Myocyte (in vitro differentiated cells): ENCODE measurements around the gene SDK1. TPM values are rescaled to one million over a fixed set of nuclear protein-coding genes. Genes with fewer than 3 reads are reported as not detected.
A peak's percentile ranks its signal among the peaks of the same experiment; 100 is the strongest.

Experiments
- DNase-seq: peaks from one replicate; pipeline ENCODE4 v3.0.0-alpha.2; 2012; ENCODE audit warnings: low read depth
- total RNA-seq: library from RNA; depleted of rRNA; stranded (reverse); fragments of >200 nt; gene quantifications from 2 replicates; pipeline ENCODE4 v1.2.3, GENCODE V29; 2014

SDK1 gene
- total RNA-seq, 1 donor from 2014 or later: 2.8 TPM

DNA sequence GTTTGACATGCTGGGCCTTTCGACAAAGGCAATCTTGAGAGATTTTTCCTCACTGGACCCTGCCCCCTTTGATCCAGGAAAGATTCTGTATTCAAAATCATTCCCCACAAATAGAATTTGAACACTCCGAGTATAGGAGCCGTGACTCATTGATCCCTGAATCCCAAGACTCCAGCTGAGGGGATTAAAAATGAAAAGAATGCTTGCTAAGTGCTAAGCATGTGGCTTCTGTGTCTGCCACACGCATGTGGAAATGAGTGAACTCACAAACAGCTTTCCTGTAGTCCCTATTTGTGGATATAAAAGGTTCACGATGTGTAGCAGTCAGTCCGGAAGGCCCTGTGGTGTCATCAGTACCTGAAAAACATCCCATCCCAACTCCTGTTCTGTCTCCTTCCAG lies 674.3 kb downstream of the SDK1 start:
- DNase-seq: no peak

DNA sequence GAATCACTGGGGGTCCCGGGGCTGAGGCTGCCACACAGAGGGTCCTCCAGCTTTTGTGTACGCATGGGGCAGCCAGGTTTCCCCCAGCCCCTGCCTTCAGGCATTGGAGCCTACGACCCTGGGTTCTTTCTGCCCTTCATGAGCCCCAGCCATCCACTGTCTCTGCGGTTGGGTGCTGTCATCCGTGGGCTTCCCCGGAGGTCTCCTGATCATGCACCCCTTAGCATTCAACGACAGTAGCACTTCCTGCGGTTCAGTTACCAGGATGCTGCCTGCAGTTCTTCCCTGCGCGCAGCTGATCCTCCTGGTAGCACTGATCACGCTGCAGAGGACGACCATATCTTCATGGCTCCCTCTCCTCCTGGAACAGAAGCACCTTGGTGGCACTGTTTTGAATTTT lies 676.3 kb downstream of the SDK1 start:
- DNase-seq: no peak

DNA sequence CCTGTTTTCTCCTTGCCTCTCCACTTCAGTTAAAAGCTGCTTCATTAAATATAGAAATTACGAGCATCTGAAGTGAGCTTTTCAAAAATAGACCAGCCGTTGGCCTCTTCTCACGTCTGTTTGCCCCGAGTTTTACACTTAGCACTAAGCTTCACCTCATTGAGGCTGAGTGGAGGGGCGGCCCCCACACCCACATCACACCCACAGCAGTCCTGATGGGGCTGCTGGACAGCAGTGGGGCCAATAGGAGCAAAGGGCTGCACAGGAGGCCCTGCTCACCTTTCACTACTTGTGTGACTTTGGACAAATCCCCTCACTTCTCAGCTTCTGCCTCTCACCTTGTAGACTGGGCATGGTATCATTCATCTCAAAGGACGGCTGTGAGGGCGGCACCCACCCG lies 677.8 kb downstream of the SDK1 start:
- DNase-seq: no peak

DNA sequence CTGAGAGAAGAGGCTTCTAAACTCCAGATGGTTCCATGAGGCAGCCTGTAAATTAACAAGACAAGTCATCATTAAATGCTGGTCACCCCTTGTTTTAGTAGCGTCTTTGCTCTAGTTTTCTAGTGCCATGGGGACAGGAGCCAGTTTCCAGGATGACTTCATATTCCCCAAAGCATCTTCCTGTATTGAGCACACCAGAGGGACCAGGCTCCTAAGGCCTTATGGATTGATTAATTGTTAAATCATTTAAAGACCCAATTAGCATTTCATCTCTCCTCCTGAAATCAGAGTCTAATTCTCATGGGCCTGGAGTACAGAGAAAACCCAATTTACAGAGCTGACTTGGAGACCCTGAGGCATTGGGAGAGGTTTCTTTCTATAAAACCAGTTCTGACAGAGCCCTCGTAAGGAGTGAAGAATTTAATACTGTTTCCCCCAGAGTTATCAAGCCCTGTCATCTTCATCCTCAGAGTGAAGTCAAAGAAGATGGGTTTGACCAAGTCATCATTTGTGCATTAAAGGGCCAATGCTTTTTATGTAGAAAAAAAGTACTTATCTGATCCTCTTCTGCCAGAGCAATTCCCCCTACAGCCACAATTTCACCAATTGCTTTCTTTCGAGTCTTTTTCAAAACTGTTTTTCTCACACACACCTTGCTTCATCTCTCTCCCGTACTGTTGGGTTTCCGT lies 678.7 kb downstream of the SDK1 start:
- no peak for DNase-seq

DNA sequence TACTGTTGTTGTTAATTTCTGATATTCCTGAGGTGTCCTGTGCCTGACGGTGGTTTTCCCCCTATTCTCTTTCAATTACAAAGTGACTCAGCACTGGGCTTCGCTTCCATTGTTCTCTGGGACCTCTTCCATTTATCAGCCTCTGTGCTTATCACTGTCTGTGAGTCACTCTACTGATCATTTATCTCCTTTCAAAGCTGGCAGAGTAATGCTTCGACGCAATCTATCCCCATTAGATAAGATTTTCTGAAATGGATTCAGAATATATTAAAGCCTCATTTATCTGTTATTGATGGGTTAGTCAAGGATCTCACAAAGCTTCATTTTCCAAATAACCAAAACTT lies 679.2 kb downstream of the SDK1 start:
- no peak for DNase-seq

DNA sequence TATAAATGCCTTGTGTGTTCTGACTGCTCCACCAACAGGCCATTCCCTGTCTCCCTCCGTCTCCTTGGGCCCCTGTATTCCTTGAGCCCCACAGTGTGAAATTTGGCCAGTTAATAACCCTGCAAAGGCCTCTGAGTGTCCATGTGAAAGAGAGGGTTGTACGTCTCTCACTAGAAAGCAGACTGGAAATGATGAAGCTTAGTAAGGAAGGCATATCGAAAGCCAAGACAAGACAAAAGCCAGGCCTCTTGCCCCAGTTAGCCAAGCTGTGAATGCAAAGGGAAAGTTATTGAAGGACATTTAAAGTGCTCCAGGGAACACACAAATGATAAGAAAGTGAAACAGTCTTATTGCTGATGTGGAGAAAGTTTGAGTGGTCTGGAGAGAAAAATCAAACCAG lies 680.2 kb downstream of the SDK1 start:
- no peak for DNase-seq

DNA sequence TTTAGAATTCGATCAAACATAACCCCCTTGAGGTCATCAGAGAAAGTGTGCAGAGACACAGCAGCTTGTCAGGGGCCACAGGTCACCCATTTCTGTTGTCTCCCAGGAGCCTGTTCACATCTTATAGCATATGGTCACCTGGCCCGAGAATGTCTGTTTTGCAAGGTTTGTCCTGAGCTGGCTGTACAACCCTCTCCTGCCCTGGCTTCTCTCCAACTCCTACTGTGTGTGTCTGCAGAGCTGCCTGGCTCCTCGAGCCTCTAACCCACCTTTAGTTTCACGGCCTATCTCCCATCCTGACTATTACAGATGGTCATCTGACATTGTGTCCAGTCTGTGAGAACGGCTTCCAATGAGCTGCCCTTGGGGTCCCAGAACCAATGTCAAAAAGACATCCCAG lies 683.4 kb downstream of the SDK1 start:
- no peak for DNase-seq

DNA sequence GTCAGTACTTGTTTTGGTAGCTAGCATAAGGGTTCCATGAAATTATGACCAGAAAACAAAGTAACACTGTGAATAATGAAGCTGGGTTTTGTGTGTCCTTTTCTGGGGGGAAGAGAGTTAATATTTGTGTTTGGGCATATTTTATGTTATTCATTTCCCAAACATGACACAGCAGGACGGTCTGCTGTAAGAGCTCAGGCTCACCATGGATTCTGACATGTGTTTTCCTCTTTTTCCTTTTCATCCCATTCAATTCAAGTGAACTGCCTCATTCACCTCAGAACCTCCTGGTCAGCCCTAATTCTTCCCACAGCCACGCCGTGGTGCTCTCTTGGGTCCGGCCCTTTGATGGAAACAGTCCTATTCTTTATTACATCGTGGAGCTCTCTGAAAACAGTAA lies 685.9 kb downstream of the SDK1 start:
- no peak for DNase-seq

DNA sequence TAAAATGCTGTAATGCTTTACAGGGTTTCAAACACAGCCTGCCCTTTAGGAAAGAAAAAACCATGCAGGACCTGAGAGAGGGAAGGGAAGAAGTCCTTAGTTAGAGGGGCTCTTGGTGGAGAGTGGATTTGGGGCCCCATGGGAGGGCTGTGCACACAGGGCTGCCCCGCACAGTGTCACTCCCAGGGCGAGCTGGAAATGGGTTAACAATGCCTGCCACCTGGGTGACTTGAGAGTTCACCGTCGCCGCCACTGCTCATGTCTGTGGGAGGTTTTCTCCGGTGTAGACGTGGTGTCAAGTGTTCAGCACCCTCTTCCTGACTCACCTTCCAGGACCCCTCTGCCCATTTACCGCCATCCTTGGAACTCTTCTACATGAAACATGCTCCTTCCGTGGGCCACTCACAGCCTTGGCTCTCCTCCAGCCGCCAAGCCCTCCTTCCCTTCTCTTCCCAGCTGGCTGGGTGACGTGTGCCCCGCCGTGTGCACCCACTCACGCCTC lies 686.4 kb downstream of the SDK1 start:
- DNase-seq: no peak

DNA sequence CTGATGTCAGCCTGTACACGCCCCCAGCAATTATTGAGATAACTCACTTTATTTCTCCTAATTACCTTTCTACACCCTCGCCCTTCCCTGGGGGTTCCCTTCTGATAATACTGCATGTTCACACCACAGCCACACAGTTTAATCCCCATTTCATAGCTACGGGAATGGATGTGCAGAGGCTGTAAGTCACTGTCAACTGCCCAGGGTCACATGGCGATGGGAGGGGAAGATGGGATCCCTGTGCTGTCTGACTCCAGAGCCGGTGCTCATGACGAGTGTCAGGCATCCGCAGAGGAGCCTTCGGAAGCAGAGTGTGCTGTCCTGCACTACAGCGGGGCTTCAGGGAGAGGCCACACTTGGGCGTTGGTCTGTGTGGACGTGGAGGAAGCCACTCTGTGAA lies 688.7 kb downstream of the SDK1 start:
- DNase-seq: no peak

DNA sequence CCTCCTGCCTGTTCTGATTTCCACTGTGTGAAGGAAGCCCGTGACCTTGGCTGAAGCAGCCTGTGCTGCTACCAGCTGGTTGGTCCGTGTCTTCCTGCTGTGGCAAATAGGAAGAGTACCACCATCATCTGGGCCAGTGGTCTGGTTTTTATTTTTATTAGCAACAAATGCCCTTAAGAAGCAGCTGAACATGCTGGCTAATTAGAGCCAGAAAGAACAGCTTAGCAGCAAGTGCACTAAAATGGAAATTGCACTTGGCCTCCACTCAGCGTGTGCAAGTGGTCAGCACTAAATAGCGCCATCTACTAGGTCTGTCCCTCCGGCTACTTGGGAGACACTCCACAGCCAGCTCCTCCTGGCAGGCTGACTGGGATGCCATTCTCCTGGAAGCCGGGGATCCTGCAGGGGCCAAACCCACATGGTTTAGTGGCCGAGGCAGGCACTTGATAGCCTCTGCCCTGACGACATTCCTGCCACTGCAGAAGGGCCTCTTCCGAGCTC lies 690.7 kb downstream of the SDK1 start:
- peak; percentile 94 for DNase-seq

DNA sequence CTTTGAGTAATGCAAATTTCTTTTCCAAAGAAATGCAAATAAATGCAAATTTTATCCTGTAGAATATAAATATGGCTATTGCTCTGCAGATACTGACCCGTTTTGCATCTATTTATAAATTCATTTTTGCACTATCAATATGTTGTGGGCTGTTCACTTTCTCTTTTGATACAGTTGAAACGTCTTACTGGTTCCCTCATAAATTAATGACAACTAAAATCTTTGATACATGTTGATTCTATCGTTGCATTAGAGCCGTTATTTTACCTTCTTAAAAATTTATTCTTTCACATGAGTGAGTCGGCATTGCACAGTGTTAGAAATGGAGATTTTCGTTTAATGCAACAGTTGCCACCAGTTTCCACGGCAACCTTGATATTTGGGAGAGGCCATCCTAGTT lies 691.8 kb downstream of the SDK1 start:
- no peak for DNase-seq

DNA sequence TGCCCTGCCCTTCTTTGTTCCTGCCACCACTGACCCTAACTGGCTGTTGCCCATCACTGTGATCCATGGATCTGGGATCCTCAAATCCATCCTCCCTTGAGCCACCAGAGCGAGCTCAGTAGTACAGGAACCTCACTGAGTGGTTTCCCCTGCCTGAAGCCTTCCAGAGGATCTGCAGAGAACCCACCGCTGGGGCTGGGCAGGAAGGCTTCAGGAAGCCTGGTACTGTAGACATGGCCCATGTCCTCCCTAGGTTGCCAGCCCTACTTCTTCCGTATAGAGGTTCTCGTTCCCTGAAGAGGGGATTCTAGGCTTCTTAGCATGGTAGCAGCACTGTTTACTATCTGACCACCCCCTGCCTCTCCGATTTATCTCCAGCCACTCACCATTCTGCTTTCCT lies 693.7 kb downstream of the SDK1 start:
- DNase-seq: no peak

DNA sequence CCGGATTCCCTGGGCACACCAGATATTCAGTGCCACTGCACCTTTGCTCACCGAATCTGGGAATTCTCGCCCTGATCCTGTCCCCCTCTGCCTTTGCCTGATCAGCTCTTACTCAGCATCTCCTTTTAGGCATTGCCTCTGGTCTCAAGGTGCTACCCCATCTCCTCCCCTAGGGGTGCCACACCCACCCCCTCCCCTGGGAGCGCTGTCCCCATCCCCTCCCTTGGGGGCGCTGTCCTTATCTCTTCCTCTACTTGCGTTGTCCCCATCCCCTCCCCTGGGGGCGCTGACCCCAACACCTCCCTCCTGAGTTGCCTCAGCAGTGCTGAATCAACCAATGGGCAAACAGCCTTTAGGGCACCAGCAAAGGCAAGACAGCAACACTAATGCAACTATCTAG lies 694.1 kb downstream of the SDK1 start:
- DNase-seq: no peak

DNA sequence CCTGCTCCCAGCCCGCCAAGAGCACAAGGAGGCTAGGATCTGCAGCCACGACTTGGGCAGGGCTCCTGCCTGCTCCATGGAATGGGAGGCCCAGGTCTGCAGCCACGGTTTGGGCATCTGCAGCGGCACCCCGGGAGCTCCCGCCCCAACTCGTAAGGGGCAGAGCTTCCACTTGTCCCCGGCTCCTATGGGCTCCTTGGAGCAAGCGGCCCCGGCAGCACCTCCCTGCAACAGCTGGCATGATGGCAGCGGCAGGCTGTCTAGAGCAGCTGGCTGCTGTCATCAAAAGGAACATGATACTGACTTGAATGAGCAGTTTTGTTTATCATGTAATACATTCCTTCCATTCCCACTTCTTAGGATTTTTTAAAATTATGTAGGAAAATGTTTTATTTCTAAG lies 697.0 kb downstream of the SDK1 start:
- DNase-seq: peak; percentile 94

DNA sequence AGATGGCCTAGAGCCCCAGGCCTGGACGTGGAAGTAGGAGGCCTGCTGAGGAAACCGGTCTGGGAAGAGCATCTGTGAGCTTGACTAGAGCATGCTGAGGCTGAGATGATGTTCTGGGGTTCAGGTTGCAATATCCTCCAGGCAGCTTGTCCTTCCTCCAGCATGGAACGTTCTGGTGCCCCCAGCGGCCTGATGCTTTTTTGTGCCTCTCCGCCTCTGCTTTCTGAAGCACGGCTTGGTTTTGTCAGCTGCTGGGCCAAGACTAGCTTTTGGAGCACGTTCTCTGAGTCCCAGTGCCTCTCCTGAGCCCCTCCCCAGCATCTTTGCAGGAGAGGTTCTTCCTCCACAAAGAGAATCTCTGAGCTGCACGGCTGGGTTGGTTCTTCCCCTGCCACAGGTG lies 699.1 kb downstream of the SDK1 start:
- DNase-seq: no peak

DNA sequence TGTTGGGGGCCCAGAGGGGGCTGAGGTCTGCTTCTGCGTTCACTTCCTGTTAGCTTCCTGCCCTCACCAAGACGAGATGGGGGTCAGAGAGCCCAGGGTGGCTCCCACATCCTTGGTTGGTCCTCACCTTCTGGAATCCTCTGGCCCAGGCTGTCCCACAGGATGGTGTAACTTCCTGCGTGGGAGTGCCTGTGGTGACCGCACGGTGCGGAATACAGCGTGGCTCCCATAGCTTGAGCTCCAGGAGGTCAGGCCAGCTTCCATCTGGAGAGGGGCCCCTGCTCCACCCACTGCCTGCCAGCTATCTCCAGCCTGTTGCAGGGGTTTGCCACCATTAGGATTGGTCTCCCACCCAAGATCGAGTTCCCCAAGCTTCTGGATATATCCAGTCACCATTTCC lies 699.9 kb downstream of the SDK1 start:
- no peak for DNase-seq

DNA sequence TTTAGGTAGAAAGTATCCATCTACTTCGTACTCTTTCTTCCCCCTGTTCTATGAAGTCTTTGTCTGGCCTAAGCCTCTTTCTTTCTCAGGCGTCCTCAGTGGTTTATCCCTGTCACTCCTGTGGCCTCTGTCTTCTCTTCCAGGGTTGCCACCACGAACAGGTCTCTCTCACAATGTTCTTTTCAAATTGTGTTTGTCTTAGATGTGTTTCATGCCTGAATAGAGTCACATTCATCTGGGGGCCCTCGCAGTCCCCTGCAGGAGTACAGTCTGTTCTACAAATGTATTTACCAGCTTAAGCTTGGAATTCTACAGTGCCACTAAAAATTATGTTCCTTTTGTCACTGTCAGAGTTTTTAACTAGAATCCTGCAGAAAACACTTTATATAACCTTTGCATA lies 700.7 kb downstream of the SDK1 start:
- DNase-seq: no peak

DNA sequence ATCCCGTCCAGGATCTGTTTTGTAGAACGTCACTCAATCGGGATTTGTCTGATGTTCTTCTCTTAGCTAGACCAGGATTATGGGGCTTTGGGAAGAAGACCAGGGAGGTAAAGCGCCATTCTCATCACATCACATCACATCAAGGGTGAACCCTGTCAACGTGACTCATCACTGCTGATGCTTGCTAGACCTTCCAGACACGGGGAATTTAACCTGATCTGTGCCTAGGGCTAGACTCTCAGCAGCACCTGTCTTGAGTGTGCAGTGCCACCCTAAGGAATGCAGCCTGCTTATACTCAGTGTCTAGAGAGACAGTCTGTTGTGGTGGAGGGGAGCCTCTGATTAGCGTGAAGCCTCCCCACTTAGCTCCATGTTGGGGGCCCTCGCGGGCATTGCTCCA lies 702.5 kb downstream of the SDK1 start:
- DNase-seq: no peak

DNA sequence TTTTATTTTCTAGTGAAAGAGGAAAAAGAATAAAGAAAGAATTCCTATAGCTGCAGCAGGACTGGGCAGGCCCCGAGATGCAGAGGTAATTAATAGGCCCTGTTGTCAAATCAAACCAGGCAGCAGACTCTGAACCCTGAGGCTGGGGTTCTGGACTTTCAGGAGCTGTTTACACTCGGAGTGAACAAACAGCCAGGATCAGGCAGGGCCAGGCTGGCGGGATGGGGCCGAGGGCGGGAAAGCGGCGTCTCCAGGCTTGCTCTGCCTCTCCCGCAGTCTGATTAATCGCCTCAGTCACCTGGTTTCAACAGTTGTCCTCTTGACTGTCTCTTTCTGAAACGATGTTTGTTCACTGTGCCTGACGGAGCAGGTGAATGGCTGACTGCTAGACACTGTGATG lies 705.6 kb downstream of the SDK1 start:
- no peak for DNase-seq

DNA sequence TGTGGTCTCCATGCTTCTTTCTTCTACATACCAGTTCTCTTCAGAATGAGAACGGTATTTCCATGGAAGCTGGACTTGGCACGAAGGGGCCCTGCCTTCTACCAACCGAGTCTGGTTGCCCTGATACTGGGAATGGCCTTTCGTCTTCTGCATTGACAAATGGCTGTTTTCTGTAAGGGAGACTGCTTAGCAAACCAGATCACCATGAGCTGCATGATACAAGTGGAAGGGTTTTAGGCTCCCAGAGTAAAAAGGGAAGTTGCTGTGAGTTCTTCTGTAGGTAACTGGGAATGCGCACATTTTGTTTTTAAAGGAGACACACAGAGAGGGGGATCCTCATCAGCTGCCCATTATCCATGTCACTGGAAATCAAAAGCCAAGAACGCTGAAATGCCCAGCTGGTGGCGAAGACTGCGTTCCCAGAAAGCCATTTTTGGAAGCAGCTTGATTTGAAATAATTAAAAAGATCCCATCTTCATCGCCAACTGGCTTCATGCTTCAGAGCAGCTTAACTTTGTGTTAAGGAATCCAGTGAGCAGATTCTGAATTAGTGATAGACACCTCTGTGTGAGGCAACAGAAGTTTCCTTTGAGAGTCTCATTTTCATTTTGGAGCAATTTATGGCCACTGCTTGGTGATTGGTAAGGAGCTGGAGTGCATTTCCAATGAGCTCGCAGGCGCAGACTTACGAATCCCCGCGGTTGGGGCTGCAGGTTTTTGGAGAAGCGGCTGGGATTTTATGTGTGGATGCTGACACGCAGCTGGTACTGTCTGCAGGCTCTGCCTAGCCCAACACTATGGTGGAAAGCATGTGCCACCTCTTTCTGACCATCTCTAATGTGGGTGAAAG lies 708.4 kb downstream of the SDK1 start:
- DNase-seq: no peak

DNA sequence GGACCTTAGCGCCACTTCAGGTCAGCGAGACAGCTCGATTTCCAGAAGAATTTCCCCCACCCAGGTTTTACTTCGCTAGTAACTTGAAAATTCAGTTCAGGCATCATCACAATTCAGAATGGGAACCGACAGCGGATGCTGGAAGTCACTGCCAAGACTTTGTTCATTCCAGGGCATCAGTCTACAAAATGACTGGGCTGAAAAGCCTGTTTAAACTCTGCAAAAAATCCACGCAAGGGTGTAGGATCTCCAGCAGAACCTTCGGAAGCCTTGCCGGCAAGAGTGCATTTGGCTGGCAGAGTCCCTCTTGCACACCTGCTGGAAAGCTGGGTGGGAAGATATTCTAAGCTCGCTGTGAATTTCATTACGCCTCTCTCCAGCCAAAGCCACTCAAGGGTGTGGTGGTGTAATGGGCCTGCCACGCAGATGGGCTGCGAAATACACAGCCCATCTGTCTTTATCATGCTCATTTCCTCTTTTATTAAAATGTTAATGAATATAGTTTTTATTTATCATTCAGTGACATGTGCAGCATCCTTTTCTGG lies 709.1 kb downstream of the SDK1 start:
- DNase-seq: peak; percentile 52
